ENCODE results near the gene TEPSIN. TPM values are rescaled to one million over a fixed set of nuclear protein-coding genes. Genes with fewer than 3 reads are reported as not detected.

The TEPSIN gene
- total and polyA plus RNA-seq, 2 of the 13 experiments (the other 11 are each of a cell fraction or from before 2014, with no cell fraction given), result 16.1 to 18.8 TPM

- TF ChIP-seq PRDM10 (CRISPR knock-in tag; IDR thresholded peaks at IDR 0.05; ENCODE audit: low read depth), result no peak
- 0 out of 2 replicates have a peak, but pooled peaks have one; percentile 6 for TF ChIP-seq ATF2 (CRISPR knock-in tag; IDR thresholded peaks at IDR 0.05)
- TF ChIP-seq ZNF225 (CRISPR knock-in tag; IDR thresholded peaks at IDR 0.05), result no peak
- no peak for TF ChIP-seq ZNF512 (CRISPR knock-in tag; IDR thresholded peaks at IDR 0.05)
- TF ChIP-seq ZNF260 (CRISPR knock-in tag; IDR thresholded peaks at IDR 0.05; ENCODE audit: borderline replicate concordance, low read depth), result no peak
- no peak for TF ChIP-seq SRSF1 (optimal IDR thresholded peaks at IDR 0.05; ENCODE audit: low read depth, low read length)
- no peak for TF ChIP-seq ZSCAN12 (CRISPR knock-in tag; IDR thresholded peaks at IDR 0.05)
- no peak for TF ChIP-seq FOXJ3 (CRISPR knock-in tag; IDR thresholded peaks at IDR 0.05; ENCODE audit: borderline replicate concordance)
- TF ChIP-seq HOXD1 (CRISPR knock-in tag; IDR thresholded peaks at IDR 0.05), result 0 out of 2 replicates have a peak, but pooled peaks have one; percentile 34
- TF ChIP-seq MEIS2 (CRISPR knock-in tag; IDR thresholded peaks at IDR 0.05), result no peak
- TF ChIP-seq ZMYM2 (CRISPR knock-in tag; IDR thresholded peaks at IDR 0.05), result 0 out of 2 replicates have a peak, but pooled peaks have one; percentile 33
- TF ChIP-seq U2AF1 (optimal IDR thresholded peaks at IDR 0.05; ENCODE audit: low read depth, low read length), result peak; percentile 65
- peak; percentile 44; the same call in 1 of the 2 replicates for TF ChIP-seq ZNF552 (CRISPR knock-in tag; IDR thresholded peaks at IDR 0.05; ENCODE audit: borderline replicate concordance)
These were observed 6.9 kb upstream of the TEPSIN start (continued) for GRCh38 chr17:81245665-81246342.
